Fibroblast of pulmonary artery (primary cell): ENCODE results near the gene BMI1.

Experiments used
- DNase-seq: peaks from one replicate; pipeline ENCODE4 v3.0.0-alpha.2; 2010; ENCODE audit warnings: low read depth
- H3K4me3 ChIP-seq: replicated peaks from 2 replicates; pipeline ENCODE4 v1.5.1; 2011; ENCODE audit warnings: low read depth, mild to moderate bottlenecking, control low read depth, low read length, moderate library complexity
- TF ChIP-seq, protein P1 (sequence below): IDR thresholded peaks from 2 replicates; pipeline ENCODE4 v1.5.1; 2011; ENCODE audit warnings: mild to moderate bottlenecking, control low read depth, low read length, inconsistent platforms; ENCODE audit errors: missing control alignments

The BMI1 gene

DNA sequence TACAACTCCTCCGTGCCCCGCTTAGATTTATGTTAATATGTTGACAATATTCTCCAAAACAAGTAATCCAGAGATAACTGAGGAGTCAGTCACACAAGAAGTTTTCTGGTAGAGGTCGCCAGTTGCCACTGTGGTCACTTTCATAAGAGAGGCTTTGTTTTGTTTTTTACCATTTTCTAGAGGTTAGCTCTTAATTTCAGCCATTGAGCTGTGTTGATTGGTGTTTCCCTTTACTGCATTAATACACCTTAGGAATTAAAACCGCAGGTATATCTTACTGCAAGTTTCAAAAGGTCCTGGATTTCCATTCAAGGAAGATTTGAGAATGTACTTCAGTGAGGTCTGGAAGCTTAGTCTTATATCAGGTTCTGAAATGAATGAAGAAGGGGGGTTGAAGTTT, 3.5 kb downstream of the BMI1 start:
- TF ChIP-seq, protein P1, sequence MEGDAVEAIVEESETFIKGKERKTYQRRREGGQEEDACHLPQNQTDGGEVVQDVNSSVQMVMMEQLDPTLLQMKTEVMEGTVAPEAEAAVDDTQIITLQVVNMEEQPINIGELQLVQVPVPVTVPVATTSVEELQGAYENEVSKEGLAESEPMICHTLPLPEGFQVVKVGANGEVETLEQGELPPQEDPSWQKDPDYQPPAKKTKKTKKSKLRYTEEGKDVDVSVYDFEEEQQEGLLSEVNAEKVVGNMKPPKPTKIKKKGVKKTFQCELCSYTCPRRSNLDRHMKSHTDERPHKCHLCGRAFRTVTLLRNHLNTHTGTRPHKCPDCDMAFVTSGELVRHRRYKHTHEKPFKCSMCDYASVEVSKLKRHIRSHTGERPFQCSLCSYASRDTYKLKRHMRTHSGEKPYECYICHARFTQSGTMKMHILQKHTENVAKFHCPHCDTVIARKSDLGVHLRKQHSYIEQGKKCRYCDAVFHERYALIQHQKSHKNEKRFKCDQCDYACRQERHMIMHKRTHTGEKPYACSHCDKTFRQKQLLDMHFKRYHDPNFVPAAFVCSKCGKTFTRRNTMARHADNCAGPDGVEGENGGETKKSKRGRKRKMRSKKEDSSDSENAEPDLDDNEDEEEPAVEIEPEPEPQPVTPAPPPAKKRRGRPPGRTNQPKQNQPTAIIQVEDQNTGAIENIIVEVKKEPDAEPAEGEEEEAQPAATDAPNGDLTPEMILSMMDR: no peak
- no peak overlapping the region for H3K4me3 ChIP-seq

DNA sequence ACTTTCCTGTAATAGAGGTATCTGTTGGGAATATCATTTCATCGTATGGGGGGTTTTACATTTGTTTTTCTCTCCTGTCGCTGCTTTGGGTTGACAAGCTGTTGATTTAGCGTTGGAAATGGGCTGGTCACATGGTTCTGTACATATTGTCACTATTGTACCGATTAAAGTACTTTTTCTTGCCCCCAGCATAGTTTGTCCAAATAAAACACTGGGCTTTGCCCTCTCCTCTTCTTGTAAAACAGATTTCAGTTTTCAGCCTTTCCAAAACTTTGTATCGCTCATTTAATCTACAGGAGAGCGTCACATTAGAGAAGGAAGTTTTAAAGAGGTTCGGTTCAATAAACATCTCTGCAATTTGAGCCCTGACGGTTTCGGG, 4.0 kb downstream of the BMI1 start:
- TF ChIP-seq, protein P1: no peak
- DNase-seq: no peak
- peak overlapping the region; percentile 56 for H3K4me3 ChIP-seq

More for the DNA sequence above, 3.5 kb downstream of the BMI1 start:
- no peak for DNase-seq

DNA sequence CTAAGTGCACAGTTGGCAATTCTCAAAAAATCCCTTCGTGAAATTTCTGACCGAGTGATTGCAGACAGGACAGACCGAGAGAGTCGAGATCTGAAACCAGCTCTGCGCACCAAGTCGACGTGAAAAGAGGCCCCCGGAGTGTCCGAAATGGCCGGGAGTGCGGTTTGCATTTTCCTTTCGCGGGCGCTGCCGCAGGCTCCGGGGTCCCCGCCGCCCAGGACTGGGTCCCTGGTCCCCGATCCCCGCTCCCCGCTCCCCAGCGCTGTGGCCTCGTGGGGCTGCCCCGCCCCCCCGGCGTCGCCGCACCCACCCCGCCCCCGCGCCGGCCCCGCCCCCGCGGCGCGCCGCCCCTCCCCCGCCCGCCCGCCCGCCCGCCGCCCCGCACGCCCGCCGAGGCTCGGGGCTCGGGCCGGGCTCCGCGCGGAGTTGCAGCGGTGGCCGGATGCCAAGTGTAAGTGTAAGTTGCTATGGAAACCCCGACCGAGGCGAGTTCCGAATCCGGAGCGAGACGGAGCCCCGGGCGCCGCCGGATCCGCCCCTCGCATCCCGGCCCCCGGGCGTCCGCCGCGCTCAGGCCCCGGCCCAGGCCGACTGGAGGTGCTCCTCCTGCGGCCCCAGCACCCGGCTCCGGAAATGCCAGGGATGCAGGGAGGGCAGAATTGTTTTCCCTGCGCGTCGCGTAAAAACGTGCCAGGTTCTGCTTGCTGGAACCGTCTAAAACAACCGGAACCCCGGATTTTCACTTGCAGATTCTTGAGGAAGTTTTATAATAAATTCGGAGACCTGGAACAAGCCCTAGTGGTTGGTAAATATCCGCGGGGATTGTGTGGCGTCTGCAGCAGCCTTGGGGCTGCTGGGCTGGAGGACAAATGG, 4.6 kb downstream of the BMI1 start:
- peak overlapping the region; percentile 56 for H3K4me3 ChIP-seq
- DNase-seq: peak; percentile 74
- TF ChIP-seq, protein P1: peak; percentile 5

DNA sequence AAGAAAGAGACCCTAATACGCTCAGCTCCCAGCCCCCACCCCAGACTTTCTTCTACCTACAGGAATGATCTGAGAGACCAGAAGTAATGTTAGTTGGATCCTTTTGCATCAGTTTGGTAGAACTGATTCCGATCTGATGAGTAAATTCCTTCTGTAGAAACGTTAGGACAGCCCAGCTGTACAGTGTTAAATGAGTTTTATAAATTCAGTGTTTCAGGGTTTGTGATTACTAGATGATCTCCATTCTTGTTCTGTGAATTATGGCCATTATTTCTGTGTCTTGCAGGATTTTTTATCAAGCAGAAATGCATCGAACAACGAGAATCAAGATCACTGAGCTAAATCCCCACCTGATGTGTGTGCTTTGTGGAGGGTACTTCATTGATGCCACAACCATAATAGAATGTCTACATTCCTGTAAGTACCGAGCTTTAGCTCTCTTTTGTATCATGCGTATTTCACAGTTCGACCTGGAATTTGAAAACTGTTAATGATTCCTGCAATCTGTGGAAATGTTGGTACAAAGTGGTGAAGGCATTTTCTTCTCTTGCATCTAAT, 5.3 kb downstream of the BMI1 start:
- DNase-seq: no peak
- TF ChIP-seq, protein P1: no peak
- H3K4me3 ChIP-seq: peak overlapping the region; percentile 56

DNA sequence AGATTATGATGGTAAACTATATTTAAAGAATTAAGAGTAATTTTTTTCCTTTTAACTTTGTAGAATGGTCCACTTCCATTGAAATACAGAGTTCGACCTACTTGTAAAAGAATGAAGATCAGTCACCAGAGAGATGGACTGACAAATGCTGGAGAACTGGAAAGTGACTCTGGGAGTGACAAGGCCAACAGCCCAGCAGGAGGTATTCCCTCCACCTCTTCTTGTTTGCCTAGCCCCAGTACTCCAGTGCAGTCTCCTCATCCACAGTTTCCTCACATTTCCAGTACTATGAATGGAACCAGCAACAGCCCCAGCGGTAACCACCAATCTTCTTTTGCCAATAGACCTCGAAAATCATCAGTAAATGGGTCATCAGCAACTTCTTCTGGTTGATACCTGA, 8.3 kb downstream of the BMI1 start:
- H3K4me3 ChIP-seq: no peak overlapping the region
- DNase-seq: no peak
- TF ChIP-seq, protein P1: no peak

DNA sequence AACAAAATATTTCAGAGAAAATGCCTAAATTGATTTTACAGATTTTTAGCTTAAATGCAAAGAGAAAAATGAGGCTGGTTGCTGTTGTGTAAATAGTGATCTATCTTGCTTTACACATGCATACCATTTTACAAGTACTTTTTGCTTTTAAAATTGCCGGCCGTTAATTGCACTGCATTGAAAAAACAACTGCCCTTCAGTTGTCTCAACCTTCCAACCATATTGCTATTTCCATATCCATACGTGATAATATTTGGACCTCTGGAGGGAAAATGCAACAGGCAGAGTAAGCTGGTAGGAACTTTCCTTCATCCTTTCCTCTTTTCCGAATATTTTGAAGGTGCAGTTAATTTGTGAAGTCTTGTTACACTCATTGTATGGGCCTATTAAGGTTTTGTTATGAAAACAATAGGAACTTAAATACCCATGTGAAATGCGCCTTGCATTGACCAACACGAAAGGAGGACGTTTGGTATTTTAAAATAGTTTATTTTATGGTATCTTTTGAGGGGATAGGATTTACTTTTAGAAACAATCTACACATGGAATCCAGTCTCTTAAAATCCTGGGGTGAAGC, 11.3 kb downstream of the BMI1 start:
- TF ChIP-seq, protein P1: no peak
- no peak for DNase-seq
- no peak overlapping the region for H3K4me3 ChIP-seq
